GM11168 (cell line): Measurements from ENCODE around the gene PRAF2.

Experiments used
- in situ Hi-C: fragments of 300-500 bp; cut with MboI; formaldehyde crosslinking; loops from one replicate; pipeline ENCODE4 v1.12.0; 2022; ENCODE audit warnings: low sequenced_read_pairs; ENCODE audit not compliant: unreplicated experiment

Gene PRAF2

GRCh38 chrX:49043987-49044281, 29.9 kb downstream of the PRAF2 start:
- in situ Hi-C loops: no loop called here

- in situ Hi-C loops: no loop called here
These were observed 30.4 kb downstream of the PRAF2 start, which contains the start of gene TFE3 for GRCh38 chrX:49043220-49043986. Gene TFE3 (minus strand): TSS chrX:49043357. CDS start chrX:49043226, 131 bp downstream.

DNA sequence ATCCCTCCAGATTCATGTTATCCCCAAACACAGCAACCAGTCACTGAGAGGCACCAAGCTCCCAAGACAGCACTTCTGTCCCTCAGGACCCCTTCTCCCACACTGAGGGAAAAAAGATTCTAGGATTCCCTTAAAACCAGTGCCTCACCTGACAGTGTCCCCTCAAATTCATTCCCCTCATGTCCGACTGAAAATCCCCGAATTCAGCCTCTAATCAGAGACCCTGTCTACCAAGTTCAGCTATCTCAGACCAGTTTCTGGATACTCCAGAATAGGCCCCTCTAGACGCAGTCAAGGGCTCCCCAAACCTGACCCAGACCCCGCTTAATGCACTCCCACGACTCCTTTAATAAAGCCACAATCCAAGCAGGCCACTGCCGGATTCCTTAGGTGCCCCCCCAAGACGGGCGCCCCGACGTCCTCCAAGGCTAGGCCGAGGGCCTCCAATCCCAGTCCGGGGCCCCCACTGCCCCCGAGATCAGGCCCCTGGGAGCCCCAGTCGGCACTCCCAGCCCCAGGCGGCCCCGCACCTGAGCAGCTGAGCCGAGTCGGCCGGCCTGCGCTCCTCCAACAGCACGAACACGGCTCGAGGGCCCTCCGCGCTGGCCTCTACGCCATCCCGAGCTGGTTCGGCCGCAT, 31.1 kb downstream of the PRAF2 start:
- in situ Hi-C loops: no loop called here

DNA sequence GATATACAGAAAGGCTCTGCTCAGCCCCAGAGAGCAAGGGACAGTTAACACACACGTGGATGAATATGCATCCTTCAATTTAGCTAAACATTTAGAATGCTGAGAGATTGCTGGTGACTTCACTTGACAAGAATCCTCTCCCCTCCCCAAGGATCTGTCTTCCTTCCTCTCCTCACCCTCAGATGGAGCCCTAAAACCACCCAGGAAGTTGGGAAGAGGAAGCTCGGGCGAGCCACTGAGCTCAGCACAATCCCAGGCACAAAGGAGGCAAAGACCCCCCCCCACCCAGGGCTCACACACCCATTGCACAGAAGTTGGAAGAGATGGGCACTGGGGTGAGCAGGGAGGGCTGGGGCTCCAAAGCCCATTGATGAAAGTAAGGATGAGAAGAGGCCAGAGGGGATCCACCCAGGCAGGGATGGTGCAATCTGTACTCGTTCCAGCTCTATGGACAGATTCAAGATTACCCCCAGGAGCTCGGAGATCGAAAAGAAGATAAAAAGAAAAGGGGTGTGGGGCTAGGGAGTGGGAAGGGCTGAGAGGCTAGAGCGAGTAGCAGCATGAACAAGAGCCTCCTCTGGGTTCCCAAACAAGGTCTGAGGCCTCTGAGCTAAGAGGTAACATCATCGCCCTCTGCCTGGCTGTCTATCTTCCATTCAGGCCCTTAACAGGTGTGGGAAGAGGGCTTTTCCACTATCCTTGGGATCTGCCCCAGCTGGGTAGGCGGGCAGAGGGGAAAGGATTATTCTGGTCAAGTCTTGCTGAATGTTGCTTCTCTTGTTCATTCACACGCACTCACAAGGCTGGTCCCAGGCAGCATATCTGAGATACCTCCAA, 31.8 kb downstream of the PRAF2 start:
- in situ Hi-C loops: no loop called here

DNA sequence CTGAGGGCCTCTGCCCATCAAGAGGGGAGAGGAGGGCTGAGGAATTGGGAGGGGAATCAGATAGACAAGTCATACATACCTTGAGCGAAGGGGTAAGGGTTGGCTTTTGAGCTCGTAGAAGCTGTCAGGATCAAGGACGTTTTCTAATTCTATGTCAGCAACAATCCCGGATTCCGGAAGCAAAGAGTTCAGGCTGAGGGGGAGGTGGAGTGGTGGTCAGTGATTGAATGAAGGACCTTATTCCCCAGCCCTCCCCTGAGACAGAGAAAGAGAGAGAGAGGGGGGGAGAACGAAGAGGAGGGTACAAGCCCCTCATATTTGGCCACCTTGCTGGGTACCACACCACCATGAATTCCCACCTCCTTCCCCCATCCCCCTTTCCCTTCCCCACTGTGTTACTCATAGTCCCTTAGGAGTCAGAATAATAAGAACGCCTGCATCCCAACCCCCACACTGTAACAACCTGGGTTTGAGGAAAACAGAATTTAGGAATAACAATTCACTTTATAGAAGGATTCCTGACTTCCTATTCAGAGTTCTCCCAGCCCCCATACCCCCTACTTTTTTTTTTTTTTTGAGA, 33.3 kb downstream of the PRAF2 start:
- in situ Hi-C loops: no loop called here

DNA sequence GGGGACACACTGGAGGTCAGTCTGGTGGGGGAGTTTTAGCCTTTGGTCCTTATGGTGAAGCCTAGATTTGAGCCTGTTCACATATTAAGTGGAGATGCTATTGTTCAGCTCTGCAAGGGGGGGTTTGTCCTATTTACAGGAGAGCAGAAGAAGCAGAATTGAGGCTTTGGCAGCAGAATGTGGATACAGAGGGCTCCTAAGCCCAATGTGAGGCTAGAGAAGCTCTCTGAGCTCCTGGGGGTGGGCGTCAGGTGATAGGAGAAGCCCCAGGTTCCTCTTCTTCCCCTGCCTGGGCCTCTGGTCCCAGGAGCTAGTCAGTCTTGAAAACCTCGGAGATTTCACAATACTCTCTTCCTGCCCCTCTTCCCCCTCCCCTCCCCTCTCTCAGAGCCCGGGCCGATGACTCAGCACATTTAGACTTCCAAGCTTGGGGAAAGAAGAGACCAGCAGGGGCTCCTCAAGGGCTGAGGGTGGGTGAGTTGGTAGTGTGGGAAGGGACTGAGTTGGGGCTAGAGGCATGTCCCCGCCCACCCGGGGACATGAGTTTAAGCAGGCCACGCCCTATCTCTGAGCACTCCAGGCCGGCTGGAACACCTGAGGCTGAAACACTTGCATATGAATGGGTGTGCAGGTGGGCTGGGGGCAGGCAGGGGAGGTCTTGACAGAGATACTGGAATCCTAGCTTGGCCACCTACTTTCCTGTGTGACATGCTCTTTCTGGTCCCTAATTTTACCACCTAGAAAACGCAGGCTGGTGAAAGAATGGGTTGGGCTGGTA, 34.0 kb downstream of the PRAF2 start:
- in situ Hi-C loops: no loop called here

DNA sequence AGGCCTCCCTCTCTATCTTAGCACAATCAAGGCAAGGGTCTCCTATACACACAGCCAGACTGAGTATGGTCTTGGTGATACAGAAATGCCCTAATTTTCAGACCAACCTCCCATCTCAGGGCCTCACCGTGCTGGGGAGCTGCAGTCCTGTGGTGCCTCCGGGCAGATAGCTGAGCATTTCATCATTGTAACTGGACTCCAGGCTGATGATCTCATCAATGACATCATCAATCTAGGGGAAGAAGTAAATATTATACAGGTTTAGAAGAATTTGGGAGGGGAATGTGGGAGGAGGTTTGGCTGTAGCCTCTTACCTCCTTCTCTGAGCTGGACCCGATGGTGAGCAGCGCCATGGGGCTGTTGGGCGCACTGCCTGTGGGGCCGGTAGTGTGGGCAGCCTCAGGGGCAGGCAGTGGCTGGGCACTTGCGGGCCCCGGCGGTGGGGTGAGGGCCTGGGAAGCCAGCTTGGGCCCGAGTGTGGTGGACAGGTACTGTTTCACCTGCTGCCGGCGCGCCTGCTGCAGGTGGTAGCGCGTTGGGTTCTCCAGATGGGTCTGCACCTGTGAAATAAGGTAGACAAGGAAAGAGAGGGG, 35.8 kb downstream of the PRAF2 start:
- in situ Hi-C loops: no loop called here

DNA sequence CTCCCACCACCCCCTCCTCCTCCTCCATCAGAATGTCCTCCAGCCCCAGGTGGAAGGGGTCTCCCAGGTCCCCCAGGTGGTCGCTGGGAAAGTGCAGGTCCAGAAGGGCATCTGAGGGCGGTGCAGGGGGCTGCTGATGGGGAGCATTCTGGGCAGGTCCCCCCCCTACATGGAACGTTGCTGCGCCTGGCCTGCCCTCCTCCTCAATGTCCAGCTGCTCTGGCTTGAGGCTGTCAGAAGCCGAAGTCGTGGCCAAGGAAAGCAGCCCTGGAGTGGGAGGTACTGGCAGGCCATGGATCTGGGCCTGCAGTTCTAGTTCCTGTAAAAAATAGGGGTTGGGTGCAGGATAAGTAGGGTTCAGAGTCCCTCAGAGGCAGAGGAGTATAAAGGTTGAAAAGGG, 43.5 kb downstream of the PRAF2 start:
- in situ Hi-C loops: no loop called here

- in situ Hi-C loops: no loop called here
These were observed 43.9 kb downstream of the PRAF2 start for GRCh38 chrX:49029876-49030275.
